Measurements from ENCODE around the gene SUSD4. TPM values are rescaled to one million over a fixed set of nuclear protein-coding genes. Genes with fewer than 3 reads are reported as not detected.
A peak's percentile ranks its signal among the peaks of the same experiment; 100 is the strongest.

SUSD4 gene
- total RNA-seq, 1 donor from 2014 or later = 3.4 TPM

DNA sequence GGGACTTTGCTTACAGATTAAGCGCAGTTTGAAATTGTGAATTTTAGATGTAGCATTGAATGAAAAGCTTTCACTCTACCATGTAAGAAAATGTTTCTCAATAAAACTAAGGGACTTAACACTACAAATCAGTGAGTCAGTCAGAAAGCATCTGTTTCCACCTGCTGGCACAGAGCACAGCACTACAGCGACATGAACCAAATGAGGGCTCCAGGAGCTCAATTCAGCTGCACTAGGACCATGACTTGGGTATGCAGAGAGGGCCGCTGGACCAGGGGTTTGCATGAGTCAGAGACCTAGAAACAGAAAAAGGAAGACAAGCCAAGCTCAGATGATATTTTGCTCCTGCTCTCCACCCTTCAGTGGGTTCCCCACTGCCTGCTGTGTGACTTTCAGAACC is 5.2 kb downstream of the SUSD4 start:
- no peak for DNase-seq (ENCODE audit: low spot score)

DNA sequence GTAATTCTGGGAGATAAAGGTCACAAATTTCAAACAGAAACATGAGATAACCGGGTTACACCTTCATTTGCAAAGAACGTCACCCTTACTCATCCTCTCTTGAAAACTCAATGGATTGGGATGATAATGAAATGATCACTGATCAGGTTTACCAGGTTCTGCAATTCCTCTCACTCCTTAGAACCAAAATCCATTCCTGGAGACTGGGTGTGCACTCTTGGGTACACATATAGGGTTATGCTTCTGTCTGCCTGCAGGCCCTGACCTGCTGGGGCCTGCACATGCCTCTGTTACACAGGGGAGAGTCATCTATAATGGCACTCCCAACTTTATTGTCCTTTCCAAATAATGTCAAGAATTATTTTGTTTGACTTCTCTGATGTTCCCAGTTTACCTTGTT is 8.3 kb downstream of the SUSD4 start:
- no peak for DNase-seq (ENCODE audit: low spot score)

DNA sequence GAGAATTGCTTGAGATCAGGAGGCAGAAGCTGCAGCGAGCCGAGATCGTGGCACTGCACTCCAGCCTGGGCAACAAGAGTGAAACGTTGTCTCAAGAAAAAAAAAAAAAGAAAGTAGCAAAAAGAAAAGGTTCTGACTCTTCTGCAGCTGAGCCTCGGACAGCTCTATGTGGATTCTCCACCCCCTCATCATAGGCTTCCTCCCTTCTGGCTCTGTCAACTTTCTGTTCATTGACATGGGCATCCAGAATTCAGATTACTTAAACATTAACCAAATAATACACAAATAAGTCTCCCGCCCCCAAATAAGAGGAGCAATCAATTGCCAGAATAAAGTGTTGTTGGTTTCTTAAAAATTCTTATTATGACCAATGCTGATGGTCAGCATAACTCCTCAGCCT is 10.0 kb downstream of the SUSD4 start:
- no peak for DNase-seq (ENCODE audit: low spot score)

DNA sequence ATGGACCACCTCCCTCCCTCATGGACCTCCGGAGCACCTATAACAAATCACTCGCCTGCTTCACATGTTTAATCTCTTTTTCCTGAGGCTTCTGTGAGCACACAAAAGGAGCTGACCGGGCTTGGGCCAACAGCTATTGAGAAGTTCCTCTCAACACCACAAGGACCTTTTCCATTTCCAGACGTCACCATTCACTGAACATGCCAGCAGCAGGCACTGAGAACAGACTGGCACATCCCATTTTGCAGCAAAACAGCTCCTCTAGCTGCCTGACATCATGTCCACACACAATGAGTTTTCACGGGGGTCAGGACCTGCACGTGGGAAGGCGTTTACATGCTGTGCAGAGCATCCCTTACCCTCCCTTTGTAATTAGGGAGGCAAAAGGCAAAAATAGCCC is 11.0 kb downstream of the SUSD4 start:
- no peak for DNase-seq (ENCODE audit: low spot score)

DNA sequence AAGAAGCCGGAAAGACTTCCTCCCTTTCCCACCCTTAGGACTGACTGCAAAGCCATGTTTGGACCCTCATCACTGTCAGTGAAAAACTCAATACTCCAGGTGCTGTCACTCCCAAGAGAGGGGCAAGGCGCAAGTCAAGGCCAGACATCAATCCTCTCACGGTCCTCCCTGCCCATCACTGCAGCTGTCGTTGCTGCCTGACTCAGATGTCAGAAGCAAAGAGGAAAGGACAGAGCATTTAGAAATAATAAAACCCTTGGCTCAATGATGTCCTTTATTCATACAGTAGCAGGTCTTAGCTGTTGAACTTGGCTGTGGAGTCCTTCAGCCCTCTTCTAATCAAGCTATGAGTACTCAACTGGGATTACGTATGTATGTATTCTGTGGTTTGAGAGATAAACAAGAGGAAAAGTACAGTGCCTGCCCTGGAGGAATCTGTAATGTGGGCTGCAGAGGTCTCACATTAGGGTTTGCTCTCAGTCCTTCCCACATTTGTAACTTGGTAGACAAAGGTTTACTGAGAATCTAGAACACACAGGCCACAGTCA is 13.5 kb downstream of the SUSD4 start:
- DNase-seq (ENCODE audit: low spot score) = no peak

DNA sequence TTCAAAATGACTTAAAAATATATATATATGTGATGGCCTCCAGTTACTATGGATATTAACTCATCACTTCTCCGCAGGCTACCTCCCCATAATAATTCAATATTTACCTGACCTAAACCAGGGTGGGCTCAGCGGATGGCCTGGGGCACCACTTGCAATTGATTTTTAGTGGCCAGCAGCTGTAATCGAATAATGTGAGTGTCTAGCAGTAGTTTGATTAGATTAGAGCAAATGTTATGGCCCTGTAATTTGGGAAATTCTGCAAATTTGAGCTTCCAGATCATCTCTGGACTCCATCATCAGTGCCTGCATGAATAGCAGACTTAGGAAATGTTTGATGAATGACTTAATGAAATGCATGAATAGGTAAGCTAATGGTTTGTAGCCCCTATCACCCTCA is 14.7 kb downstream of the SUSD4 start:
- DNase-seq (ENCODE audit: low spot score) = no peak

DNA sequence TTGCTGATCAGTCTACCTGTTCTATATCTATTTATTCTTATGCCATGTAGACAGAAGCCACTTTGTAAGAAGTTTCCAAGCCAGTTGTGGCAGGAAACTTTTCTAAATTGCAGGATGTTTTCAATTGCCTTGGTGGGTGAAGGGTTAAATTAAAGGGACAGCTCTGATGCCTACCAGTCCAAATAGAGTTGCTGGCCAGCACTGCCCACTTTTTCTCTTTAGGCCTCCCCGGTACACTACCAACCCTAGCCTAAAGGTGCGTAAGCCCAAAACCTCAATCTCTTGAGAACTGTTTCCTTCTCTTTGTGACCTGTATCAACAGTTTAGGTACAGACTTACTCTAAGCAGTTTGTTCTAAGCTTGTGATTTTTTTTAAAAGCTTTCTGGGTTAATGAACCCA is 15.5 kb downstream of the SUSD4 start:
- DNase-seq (ENCODE audit: low spot score) = no peak

DNA sequence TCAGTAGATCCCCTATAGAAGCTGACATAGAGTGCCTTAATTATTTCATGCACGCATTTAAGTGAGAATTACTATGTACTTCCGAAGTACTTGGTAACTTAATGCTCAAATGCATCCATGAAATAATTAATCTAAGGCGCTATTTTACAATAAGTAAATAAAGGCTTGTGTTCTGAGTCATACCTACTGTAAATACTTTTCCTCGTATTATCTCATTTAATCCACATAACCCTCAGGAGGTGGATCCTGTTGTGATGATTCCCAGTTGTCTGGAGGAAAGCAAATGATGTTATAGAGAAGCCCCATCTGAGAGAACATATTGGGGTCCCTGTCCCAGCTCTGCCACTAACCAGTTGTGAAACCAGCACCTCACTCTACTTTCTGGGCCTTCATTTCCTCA is 16.4 kb downstream of the SUSD4 start:
- no peak for DNase-seq (ENCODE audit: low spot score)

DNA sequence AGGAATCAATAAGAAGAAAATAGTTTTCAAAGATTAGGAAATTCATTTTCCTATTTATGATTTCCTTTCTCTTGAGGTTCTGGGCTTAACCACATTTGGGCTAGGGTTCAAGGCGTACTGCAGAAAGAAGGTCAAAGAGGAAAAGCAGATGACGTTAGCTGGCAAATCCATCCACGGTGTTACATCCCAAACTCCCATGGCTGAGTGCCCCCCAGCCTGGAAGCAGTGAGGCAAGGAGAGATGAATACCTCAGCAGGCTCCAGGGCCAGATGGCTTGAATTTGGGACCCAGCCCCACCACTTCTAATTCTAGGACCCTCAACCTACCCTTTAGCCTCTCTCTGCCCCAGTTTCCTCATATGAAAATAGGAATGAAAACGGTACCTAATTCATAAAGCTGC is 17.7 kb downstream of the SUSD4 start:
- DNase-seq (ENCODE audit: low spot score) = no peak

DNA sequence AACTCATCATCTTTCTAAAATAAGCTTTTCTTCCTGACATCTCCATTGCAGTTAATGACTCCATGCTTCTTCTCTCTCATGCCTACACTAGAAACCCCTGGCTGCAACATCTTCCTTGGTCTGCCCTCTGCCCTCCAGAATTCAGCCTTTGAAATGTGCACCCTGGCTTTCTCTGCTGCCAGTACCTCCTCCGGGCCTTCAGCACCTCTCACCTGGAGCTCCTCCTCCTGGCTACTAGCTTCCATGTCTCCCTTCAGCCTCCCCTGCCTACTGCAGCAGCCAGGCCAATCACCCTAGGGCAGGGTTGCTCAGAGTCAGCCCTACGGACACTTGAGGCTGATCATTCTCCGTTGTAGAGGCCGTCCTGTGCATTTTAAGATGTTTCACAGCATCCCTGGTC is 18.3 kb downstream of the SUSD4 start:
- DNase-seq (ENCODE audit: low spot score) = no peak

DNA sequence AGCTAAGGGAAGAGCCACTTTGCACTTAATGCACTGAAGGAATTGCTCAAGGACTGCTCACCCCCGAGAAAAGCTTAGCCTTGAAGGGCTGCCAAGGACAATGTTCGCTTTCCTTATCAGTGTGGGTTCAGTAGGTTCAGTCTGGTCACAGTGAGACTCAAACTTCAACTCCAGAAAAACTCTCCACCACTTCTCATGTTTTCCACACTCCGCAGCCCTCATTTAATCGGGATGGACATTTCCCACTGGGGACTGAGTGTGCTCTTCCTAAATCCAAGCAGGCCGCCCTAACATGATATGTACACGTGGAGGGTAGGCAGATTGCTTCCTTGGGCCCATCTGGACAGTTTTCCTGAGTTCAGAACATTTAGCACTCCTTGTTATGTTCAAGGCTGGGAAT is 19.5 kb downstream of the SUSD4 start:
- DNase-seq (ENCODE audit: low spot score) = no peak

DNA sequence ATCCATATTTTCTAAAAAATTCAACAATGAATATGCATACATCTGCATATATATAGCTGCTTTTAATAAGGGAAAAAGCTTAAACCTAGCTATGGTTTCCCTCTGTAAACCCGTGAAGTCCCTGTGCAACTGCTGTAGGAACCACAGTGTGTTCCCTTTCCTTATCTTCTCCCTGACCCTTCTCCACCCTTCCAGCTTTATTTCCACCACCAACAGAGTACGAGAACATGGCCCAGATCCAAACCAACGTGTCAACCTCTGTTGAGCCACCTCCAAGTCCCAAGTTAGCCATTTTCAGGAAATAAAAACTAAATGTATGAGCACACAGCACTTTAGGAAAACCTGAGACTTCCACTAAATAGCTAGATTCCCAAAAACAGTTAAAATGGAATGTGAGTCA is 20.3 kb downstream of the SUSD4 start:
- peak; percentile 51 for DNase-seq (ENCODE audit: low spot score)

DNA sequence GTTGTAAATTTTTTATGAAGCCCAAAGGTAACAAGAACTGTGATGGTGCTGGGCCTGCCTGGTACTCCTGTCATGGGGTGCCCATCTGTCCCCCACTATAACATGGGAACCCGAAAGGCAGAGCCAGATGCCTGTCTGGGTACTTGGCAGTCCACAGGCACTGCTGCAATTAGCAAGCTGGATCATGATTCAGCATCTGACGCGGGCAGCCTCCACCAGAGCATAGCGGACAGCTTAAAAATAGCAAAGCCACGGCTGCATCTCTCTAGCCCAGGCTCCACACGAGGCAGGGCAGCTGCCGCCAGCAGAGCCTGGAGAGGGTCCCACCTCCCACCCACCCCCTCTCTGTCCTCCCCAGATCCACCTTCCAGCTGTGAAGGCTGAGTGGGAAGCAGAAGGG is 22.9 kb downstream of the SUSD4 start:
- no peak for DNase-seq (ENCODE audit: low spot score)

DNA sequence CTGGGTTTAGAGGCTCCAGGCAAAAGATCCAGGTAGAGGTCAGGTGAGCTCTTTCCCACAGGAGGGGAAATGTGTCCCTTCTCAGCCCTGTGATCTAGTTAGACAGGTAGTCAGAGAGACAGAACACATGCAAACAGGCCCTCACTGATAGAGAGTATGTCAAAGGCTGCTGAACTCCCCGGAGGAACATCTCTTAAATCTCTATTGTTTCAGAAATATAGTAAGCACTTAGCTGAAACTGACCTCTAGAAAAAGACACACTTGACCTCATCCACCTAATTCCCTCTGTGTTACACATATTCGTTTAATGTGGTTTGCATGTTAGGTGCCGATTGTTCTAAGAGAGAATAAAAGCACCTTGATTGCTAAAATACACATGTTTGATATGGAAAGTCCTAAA is 23.3 kb downstream of the SUSD4 start:
- no peak for DNase-seq (ENCODE audit: low spot score)

DNA sequence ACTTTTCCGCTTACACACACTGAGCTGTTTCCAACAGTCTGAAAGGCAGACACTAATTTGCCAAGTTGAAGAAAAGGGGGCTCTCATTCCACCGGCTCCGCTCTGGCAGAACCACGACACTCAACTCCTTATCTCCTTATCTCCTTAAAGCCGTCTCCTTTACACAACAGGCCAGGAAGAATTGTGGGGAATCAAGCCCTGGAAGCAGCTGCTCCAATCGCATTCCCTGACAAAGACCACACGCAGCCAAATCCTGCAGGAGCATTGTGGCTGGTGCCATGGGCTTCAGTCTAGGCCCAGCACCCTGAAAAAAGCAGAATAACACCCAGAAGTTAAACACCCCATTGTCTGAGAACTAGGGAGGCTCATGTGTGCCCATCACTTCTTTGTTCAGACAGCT is 24.1 kb downstream of the SUSD4 start:
- DNase-seq (ENCODE audit: low spot score) = no peak

DNA sequence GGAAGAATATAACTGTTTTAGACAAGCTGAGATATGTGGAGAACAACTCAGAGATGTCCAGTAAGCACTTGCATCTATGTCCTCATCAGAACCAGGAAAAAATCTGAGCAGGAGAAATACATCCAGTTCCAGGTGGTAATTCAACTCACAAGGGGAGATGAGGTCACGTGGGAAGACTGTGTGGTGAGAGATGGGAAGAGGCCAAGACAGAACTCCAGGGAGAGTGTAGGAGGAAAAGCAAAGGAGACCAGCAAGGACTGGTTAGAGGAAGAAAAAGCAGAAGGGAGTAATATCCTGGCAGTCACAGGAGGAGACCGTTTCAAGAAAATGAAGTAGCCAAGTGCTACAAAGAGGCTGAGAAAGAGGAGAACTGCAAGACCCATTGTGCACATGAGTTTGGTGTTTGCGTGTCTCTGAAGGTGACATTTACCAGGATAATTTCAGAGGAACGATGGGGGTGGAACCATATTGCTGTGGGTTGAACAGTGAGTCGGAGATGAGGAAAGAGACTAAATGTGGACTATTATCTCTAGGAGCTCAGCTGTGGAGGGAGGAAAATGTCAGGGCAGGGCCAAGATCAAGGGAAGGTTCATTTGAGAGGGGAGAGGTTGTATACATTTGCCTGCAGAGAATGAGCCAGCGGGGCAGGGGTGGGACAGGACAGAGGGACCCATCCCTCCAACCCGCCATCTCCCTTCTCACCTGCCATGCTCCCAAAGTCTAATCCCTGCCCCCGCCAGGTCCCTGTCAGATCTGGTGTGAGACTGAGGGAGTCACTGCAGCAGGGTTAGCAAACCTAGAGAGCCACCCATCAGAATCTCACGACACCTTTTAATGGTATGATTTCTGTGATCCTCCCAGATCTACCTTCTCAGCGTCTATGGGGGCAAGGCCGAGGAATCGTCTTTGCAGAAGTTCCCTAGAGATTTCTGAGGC is 24.9 kb downstream of the SUSD4 start:
- no peak for DNase-seq (ENCODE audit: low spot score)

DNA sequence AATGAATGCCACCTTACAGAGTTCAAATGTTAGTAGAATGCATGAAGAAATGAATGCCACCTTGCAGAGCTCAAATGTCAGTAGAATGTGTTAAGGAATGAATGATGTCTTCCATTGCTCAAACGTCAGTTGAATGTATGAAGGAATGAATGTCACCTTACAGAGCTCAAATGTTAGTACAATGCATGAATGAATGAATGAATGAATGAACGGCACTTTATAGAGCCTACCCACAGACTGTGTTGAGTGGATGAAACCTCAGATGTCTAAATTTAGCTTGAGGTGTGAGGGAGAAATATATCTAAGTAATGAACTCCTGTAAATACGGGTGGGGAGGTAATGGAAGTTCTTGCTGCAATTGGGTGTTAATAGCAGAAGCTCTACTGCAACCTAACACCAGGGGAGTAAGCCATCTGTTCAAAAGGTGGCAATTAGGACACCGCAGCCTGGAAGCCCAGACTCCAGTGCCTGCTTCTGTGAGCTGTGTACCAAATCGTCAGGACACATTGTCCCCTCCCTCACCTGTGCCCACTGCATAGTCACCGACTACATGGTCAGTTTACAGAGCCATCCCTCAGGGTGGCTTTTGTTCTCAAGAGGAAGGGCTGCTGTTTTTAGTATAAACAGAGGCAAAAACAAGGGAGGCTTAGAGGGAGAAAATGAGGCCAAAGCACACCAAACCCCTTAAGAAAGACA is 26.7 kb downstream of the SUSD4 start:
- DNase-seq (ENCODE audit: low spot score) = no peak

DNA sequence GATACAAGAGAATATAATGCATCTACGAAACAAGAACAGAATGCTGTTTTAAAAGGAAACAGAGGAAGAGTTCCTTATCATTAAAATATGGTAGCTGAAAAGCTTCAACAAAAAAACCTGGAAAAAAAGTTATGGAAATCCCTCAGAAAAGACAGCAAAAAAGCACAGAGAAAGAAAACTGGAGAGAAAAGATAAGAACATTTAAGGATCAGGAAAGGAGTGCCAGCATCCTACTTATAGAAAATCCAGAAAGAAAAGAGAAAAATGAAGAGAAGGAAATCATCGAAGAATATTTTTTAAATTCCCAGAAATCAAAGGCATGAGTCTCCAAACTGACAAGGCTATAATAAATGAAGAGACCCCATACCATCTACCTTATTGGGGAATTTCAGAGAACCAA is 29.8 kb downstream of the SUSD4 start:
- no peak for DNase-seq (ENCODE audit: low spot score)

DNA sequence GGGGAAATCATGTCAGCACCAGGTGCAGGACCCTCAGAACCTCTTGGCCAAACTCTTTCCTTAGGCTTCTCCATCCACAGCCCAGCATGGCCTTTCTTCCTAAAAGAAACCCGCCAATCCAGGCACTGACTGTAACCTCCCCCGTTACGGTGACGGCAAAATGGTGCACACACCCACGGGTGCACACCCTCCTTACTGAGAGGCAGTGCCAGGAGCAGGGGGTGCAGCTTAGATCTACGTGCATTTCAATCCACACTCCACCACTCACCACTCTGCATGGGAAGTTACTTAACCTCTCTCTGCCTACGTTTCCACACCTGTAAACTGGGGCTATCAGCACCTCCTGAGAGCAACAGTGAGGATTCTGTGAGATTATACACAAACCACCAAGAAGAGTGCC is 31.0 kb downstream of the SUSD4 start:
- no peak for DNase-seq (ENCODE audit: low spot score)

DNA sequence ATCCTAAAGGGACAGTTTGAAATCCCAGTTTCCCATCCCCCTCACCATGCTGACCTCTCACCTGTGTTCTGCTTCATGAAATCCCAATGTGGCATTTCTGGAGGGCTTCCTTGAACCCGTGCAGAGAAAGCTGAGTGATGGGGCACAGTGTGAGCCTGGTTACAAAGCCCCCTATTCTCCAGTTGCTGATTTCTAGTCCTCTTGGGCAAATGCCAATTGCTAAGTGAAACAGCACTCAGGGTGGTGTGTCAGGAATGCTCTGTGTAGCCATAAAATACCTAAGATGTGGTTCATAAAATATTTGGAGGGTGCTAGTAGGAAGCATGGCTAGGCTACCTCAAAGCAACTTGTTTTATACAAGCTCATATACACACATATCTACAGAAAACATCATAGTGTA is 32.0 kb downstream of the SUSD4 start:
- DNase-seq (ENCODE audit: low spot score) = no peak

DNA sequence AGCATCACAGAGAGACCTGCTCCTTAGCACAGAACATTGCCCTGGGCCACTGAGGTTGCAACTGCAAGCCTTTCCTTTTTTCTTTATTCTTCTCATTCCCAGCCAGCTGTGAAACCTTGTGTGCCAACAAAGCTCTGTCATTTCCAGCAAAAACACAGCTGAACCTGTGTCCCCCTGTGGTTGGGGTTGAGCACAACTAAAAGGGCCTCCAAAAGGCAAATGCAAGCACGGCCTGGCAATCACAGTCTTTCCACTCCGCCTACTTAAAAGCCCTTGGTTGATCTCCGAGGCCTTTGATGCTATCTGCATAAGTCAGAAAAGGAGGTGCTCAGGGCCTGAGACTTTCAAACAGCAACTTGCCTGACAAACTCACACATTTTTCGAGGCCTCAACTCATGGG is 32.7 kb downstream of the SUSD4 start:
- no peak for DNase-seq (ENCODE audit: low spot score)

DNA sequence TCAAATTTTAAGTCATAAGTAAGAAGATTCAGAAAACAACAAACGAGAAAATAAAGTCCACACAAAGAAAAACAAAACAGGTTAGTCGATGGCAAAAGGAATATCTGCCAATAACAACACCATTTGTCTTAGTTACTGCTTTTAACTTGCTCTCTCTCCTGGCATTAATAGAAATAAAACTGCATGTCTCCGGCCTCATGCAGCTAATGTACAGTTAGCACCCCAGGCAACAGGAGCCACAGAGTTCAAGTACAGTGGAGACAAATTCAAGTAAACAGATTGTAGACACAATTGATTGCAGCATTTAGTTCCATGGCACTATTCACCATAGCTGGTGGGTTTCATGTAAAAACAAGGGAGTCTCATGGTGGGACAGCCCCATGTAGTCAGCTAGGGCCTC is 33.5 kb downstream of the SUSD4 start:
- DNase-seq (ENCODE audit: low spot score) = no peak

Measured in mucosa of gallbladder (tissue), 1 donor.